Caco-2 (cell line): ENCODE measurements around the gene FKBP1B. TPM values are rescaled to one million over a fixed set of nuclear protein-coding genes. Genes with fewer than 3 reads are reported as not detected.

ENCODE experiments used
- BruUV-seq: library from RNA; stranded (reverse); fragments of 400-500 nt; replicated peaks from 2 replicates; lab custom pipeline; 2021; lab: Mats Ljungman, UMichigan
- CTCF ChIA-PET: fragments of 300-600 bp; sonication (Branson Sonifier 250); formaldehyde crosslinking; loops from one replicate; lab custom pipeline; 2022; ENCODE audit warnings: antibody characterized with exemption; lab: Charles Lee
- POLR2A ChIA-PET: fragments of 300-600 bp; sonication (Branson Sonifier 250); formaldehyde crosslinking; loops from one replicate; lab custom pipeline; 2022; ENCODE audit warnings: antibody characterized with exemption; lab: Charles Lee
- DNase-seq, 2 experiments: peaks; one replicate each; pipeline versions ENCODE4 v3.0.0 to v3.0.0-alpha.2; 2020 to 2022
- H3K27me3 ChIP-seq: replicated peaks from 2 replicates; pipeline ENCODE4 v1.6.0; 2011; ENCODE audit warnings: low read length; ENCODE audit not compliant: control insufficient read depth, insufficient read depth
- H3K36me3 ChIP-seq: 2 replicates; pipeline ENCODE4 v1.5.1; 2011; ENCODE audit warnings: low read length; ENCODE audit not compliant: control insufficient read depth, insufficient read depth
- H3K4me1 ChIP-seq: fragments of 250-450 bp; sonication (Bioruptor Pico); 2 replicates; pipeline ENCODE4 v1.5.1; 2020; ENCODE audit warnings: mild to moderate bottlenecking
- H3K4me3 ChIP-seq: 2 replicates; pipeline ENCODE4 v1.5.1; 2011; ENCODE audit warnings: low read depth, mild to moderate bottlenecking, control low read depth, low read length
- H3K9me3 ChIP-seq: fragments of 250-450 bp; sonication (Bioruptor Pico); 2 replicates; pipeline ENCODE4 v1.5.1; 2020; ENCODE audit warnings: mild to moderate bottlenecking, moderate library complexity
- H3K27ac Mint-ChIP-seq: one replicate; pipeline ENCODE4 v1.8.0; 2022; ENCODE audit warnings: mixed read lengths; ENCODE audit not compliant: unreplicated experiment
- H3K27me3 Mint-ChIP-seq: one replicate; pipeline ENCODE4 v1.8.0; 2022; ENCODE audit warnings: mixed read lengths; ENCODE audit not compliant: insufficient read depth, unreplicated experiment
- H3K36me3 Mint-ChIP-seq: one replicate; pipeline ENCODE4 v1.8.0; 2022; ENCODE audit warnings: mild to moderate bottlenecking, mixed read lengths; ENCODE audit not compliant: insufficient read depth, unreplicated experiment
- H3K4me1 Mint-ChIP-seq: one replicate; pipeline ENCODE4 v1.8.0; 2022; ENCODE audit warnings: low read depth, mixed read lengths; ENCODE audit not compliant: unreplicated experiment
- H3K4me3 Mint-ChIP-seq: one replicate; pipeline ENCODE4 v1.8.0; 2022; ENCODE audit warnings: mild to moderate bottlenecking, moderate library complexity, mixed read lengths; ENCODE audit not compliant: unreplicated experiment
- H3K9me3 Mint-ChIP-seq: one replicate; pipeline ENCODE4 v1.8.0; 2022; ENCODE audit warnings: mixed read lengths; ENCODE audit not compliant: unreplicated experiment
- CTCF ChIP-seq, 2 experiments: fragments of 200-600 bp in 1 of 2; IDR thresholded peaks; 1 replicate in 1 of 2; 2 replicates in 1 of 2; pipeline versions ENCODE4 v1.5.1 to v1.8.0; 2011 to 2022; ENCODE audit warnings: antibody characterized with exemption in 1 of 2, control low read depth in 1 of 2, inconsistent platforms in 1 of 2, low read depth in 1 of 2, low read length in 1 of 2, mild to moderate bottlenecking in 1 of 2, moderate library complexity in 1 of 2; ENCODE audit not compliant: insufficient read depth in 1 of 2, severe bottlenecking in 1 of 2, unreplicated experiment in 1 of 2
- intact Hi-C: fragments of 100-400 bp; cut with micrococcal nuclease; formaldehyde crosslinking; loops from one replicate; pipeline ENCODE4 v1.10.0; 2022; ENCODE audit not compliant: unreplicated experiment
- total RNA-seq: library from RNA; stranded (reverse); gene quantifications from 2 replicates; pipeline ENCODE4 v1.2.3, GENCODE V29; 2022

Gene FKBP1B
- total RNA-seq, 1 experiment from 2014 or later = 3.2 TPM

GRCh38 chr2:24101992-24102391 is 52.5 kb downstream of the FKBP1B start:
- no peak for DNase-seq
- Histone ChIP-seq H3K9me3 (no peaks in the 10 kb centered on the region), H3K4me3 (no peak overlapping the region), H3K27me3 (no peaks in the 10 kb centered on the region), H3K36me3 (no peaks in the 10 kb centered on the region), H3K4me1 (no peaks in the 10 kb centered on the region)
- no peak overlapping the region for H3K4me3 Mint-ChIP-seq
- CTCF ChIA-PET = no interaction called here
- H3K9me3 Mint-ChIP-seq = peaks cover 6% of the 10 kb centered on the region
- no peaks in the 10 kb centered on the region for H3K36me3 Mint-ChIP-seq
- TF ChIP-seq CTCF (IDR thresholded peaks at IDR 0.05; ENCODE audit: insufficient read depth in 1 of 2, low read depth in 1 of 2, low read length in 1 of 2, severe bottlenecking in 1 of 2, unreplicated experiment in 1 of 2) = no peak
- intact Hi-C loops = no loop called here
- H3K27me3 Mint-ChIP-seq = peaks cover 3% of the 10 kb centered on the region
- H3K4me1 Mint-ChIP-seq = peaks cover 4% of the 10 kb centered on the region
- no TSS peak for BruUV-seq
- POLR2A ChIA-PET = no interaction called here
- no peak overlapping the region for H3K27ac Mint-ChIP-seq

DNA sequence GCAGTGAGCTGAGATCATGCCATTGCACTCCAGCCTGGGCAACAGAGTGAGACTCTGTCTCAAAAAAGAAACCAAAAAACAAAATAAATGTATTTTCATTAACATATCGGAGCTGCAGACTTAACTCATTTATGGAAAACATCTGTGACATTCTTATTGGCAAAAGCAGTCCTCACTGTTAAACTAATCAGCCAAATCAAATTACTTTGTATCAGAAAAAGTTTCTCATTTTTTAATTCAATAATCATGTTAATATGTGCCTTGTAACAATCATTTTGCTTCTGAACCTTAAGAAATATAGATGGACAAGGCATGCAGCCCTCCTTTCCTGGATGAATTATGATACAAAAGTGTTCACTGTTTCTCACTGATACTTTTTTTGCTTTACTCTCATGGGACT is 53.1 kb downstream of the FKBP1B start:
- peaks cover 6% of the 10 kb centered on the region for H3K4me1 Mint-ChIP-seq
- CTCF ChIA-PET = no interaction called here
- intact Hi-C loops = no loop called here
- no TSS peak for BruUV-seq
- Histone ChIP-seq H3K36me3 (no peaks in the 10 kb centered on the region), H3K27me3 (no peaks in the 10 kb centered on the region), H3K4me1 (no peaks in the 10 kb centered on the region), H3K9me3 (no peaks in the 10 kb centered on the region), H3K4me3 (no peak overlapping the region)
- H3K4me3 Mint-ChIP-seq = no peak overlapping the region
- POLR2A ChIA-PET = no interaction called here
- peaks cover 12% of the 10 kb centered on the region for H3K9me3 Mint-ChIP-seq
- DNase-seq = no peak
- no peak overlapping the region for H3K27ac Mint-ChIP-seq
- peaks cover 3% of the 10 kb centered on the region for H3K27me3 Mint-ChIP-seq
- TF ChIP-seq CTCF (IDR thresholded peaks at IDR 0.05; ENCODE audit: insufficient read depth in 1 of 2, low read depth in 1 of 2, low read length in 1 of 2, severe bottlenecking in 1 of 2, unreplicated experiment in 1 of 2) = no peak
- H3K36me3 Mint-ChIP-seq = no peaks in the 10 kb centered on the region

DNA sequence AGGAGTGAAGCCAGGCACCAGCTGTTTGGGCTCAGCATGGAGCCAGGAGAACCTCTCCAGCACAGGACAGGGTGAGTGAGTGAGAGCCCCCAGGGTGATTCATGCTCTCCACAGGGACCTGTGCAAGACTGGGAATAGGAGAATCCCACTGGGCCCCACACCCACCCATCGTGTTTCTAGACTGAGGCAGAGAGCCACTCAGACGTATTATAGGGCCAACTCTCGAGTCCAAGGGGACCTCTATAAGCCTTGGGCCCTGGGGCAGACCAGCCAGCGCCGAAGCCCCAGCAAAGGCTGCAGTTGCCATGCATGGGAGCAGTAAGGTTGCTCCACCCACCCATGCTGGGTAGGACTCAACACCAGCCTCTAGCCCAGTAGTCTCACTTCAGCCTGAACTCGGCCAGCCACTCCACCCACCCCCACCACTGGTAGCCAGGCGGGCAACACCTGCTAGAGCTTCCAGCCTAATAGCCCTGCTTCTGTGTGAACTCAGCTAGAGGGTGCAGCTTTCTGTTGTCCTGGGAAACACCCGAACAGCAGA is 54.6 kb downstream of the FKBP1B start:
- no peak overlapping the region for H3K4me3 Mint-ChIP-seq
- intact Hi-C loops = no loop called here
- Histone ChIP-seq H3K27me3 (no peaks in the 10 kb centered on the region), H3K36me3 (no peaks in the 10 kb centered on the region), H3K9me3 (0 out of 2 replicates have a peak, but pooled peaks cover 5% of the 10 kb centered on the region), H3K4me1 (0 out of 2 replicates have a peak, but pooled peaks cover 3% of the 10 kb centered on the region), H3K4me3 (no peak overlapping the region)
- H3K36me3 Mint-ChIP-seq = no peaks in the 10 kb centered on the region
- no peak for DNase-seq
- ChIA-PET CTCF (no interaction called here), POLR2A (no interaction called here)
- TF ChIP-seq CTCF (IDR thresholded peaks at IDR 0.05; ENCODE audit: insufficient read depth in 1 of 2, low read depth in 1 of 2, low read length in 1 of 2, severe bottlenecking in 1 of 2, unreplicated experiment in 1 of 2) = no peak
- H3K27ac Mint-ChIP-seq = no peak overlapping the region
- H3K27me3 Mint-ChIP-seq = no peaks in the 10 kb centered on the region
- H3K9me3 Mint-ChIP-seq = peaks cover 23% of the 10 kb centered on the region
- BruUV-seq = no TSS peak
- peaks cover 6% of the 10 kb centered on the region for H3K4me1 Mint-ChIP-seq
